ENCODE measurements around the gene TMEM114. TPM values are rescaled to one million over a fixed set of nuclear protein-coding genes. Genes with fewer than 3 reads are reported as not detected.

Gene TMEM114
- total RNA-seq, 4 donors from 2014 or later, result not detected

DNA sequence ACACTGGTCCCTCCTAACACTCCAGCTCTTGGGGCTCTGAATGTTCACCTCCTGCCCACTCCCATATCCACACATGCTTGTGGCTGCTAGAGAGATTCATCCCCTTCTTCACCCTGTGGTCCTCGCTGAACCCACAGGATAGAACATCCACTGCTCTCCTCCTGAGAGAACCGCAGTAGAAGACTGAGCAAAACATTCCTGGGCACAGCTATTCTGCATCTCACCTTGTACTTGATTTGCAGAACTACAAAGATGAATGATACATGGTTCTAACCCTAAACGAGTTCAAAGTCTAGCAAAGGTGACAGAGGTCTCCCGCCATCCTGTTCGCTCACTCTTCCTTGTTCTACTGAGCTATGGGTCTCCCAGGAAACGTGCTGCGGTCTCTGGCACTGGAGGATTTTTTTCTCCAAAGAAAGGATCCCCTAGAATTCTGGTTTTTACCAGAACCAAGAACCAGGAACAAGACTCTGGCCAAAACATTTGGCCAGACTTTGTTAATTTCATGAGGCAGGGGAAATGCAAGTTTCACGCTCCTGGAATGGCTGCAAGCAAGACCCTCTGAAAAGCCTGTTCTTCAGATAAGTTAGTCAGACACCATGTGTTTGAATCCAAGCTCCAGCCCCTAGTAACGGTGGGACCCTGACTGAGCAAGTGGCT, 39.5 kb downstream of the TMEM114 start:
- H3K4me1 ChIP-seq, result no peaks in the 10 kb centered on the region
- 62 to 74% methylated on average over 9 of the region's 9 CpGs for WGBS, 2 donors
- no peak overlapping the region for H3K27ac ChIP-seq
- no peak for TF ChIP-seq POLR2A (IDR thresholded peaks at IDR 0.05)
- TF ChIP-seq, protein P1, sequence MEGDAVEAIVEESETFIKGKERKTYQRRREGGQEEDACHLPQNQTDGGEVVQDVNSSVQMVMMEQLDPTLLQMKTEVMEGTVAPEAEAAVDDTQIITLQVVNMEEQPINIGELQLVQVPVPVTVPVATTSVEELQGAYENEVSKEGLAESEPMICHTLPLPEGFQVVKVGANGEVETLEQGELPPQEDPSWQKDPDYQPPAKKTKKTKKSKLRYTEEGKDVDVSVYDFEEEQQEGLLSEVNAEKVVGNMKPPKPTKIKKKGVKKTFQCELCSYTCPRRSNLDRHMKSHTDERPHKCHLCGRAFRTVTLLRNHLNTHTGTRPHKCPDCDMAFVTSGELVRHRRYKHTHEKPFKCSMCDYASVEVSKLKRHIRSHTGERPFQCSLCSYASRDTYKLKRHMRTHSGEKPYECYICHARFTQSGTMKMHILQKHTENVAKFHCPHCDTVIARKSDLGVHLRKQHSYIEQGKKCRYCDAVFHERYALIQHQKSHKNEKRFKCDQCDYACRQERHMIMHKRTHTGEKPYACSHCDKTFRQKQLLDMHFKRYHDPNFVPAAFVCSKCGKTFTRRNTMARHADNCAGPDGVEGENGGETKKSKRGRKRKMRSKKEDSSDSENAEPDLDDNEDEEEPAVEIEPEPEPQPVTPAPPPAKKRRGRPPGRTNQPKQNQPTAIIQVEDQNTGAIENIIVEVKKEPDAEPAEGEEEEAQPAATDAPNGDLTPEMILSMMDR (IDR thresholded peaks at IDR 0.05), result no peak
- no peak for DNase-seq
- peaks cover 0 to 79% (median 0%) of the 10 kb centered on the region in 4 donors for H3K27me3 ChIP-seq
- intact Hi-C loops (cut with DNase I), result no loop called here
- H3K36me3 ChIP-seq, result no peaks in the 10 kb centered on the region
- no peak overlapping the region for H3K4me3 ChIP-seq
- H3K9me3 ChIP-seq, result no peaks in the 10 kb centered on the region

DNA sequence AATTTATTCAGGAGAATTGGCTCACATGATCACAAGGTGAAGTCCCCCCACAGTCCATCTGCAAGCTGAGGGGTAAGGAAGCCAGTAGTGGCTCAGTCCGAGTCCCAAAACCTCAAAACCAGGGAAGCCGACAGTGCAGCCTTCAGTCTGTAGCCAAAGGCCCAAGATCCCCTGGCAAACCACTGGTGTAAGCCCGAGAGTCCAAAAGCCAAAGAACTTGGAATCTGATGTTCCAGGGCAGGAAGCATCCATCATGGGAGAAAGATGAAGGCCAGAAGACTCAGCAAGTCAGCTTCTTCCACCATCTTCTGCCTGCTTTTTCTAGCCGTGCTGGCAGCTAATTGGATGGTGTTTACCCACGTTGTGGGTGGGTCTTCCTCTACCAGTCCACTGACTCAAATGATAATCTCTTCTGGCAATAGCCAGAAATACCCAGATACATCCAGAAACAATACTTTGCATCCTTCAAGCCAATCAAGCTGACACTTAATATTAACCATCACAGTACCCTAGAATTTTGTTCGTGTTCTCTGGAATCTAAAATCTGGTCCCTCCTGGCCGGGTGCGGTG, 40.4 kb downstream of the TMEM114 start:
- intact Hi-C loops (cut with DNase I), result no loop called here
- WGBS, 2 donors, result 56 to 73% methylated on average over 7 to 8 of the region's 8 CpGs
- Histone ChIP-seq H3K4me3 (no peak overlapping the region), H3K4me1 (no peaks in the 10 kb centered on the region), H3K36me3 (no peaks in the 10 kb centered on the region), H3K27ac (no peak overlapping the region), H3K27me3 (peaks cover 0 to 76% (median 0%) of the 10 kb centered on the region in 4 donors), H3K9me3 (no peaks in the 10 kb centered on the region)
- TF ChIP-seq, protein P1 (IDR thresholded peaks at IDR 0.05), result no peak
- TF ChIP-seq POLR2A (IDR thresholded peaks at IDR 0.05), result no peak
- no peak for DNase-seq

DNA sequence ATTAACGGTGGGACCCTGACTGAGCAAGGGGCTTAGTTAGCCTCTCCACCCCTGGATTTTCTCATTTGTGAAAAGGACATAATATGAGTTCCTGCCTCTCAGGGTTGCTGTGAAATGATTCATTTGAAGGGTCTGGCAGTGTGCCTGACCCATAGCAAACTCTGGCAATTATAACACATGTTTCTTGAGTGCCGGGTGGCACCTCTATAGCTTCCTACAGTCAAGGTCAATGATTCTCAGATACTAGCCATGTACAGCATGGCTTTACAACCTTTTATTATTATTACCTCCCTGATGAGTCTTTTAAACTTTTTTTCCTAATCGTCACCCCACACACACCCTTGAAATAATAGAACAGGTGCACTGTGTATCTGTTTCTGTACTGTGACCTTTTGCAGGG, 42.1 kb downstream of the TMEM114 start:
- Histone ChIP-seq H3K27ac (no peak overlapping the region), H3K27me3 (peaks cover 0 to 65% (median 0%) of the 10 kb centered on the region in 4 donors), H3K9me3 (no peaks in the 10 kb centered on the region), H3K36me3 (no peaks in the 10 kb centered on the region), H3K4me3 (no peak overlapping the region), H3K4me1 (no peaks in the 10 kb centered on the region)
- WGBS, 2 donors, result 57 to 58% methylated on average over 3 of the region's 3 CpGs
- TF ChIP-seq, protein P1 (IDR thresholded peaks at IDR 0.05), result no peak
- no peak for TF ChIP-seq POLR2A (IDR thresholded peaks at IDR 0.05)
- no peak for DNase-seq
- intact Hi-C loops (cut with DNase I), result no loop called here

DNA sequence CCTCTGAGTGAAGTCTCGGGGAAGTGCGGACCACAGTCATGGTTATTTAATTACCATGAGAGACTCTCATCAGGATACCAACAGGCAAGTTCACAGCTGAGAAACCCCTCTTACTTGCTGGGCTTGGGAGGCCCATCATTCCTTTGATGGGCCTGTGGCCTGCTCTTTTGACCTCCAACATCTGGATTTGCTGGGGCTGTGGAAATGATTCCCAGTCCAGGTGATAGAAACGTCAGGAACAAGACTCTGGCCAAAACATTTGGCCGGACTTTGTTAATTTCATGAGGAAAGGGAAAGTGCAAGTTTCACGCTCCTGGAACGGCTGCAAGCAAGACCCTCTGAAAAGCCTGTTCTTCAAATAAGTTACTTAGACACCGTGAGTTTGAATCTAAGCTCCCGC, 42.5 kb downstream of the TMEM114 start:
- H3K36me3 ChIP-seq, result no peaks in the 10 kb centered on the region
- H3K9me3 ChIP-seq, result no peaks in the 10 kb centered on the region
- 60 to 75% methylated on average over 3 to 6 of the region's 8 CpGs for WGBS, 2 donors
- no peak overlapping the region for H3K27ac ChIP-seq
- intact Hi-C loops (cut with DNase I), result no loop called here
- H3K4me1 ChIP-seq, result no peaks in the 10 kb centered on the region
- DNase-seq, result no peak
- peaks cover 0 to 61% (median 0%) of the 10 kb centered on the region in 4 donors for H3K27me3 ChIP-seq
- no peak overlapping the region for H3K4me3 ChIP-seq
- TF ChIP-seq, protein P1 (IDR thresholded peaks at IDR 0.05), result no peak
- TF ChIP-seq POLR2A (IDR thresholded peaks at IDR 0.05), result no peak

- Histone ChIP-seq H3K4me1 (no peaks in the 10 kb centered on the region), H3K27ac (no peak overlapping the region), H3K36me3 (no peaks in the 10 kb centered on the region), H3K9me3 (no peaks in the 10 kb centered on the region), H3K27me3 (peaks cover 0 to 43% (median 0%) of the 10 kb centered on the region in 4 donors), H3K4me3 (no peak overlapping the region)
- no peak for DNase-seq
- 69 to 70% methylated on average over 5 of the region's 5 CpGs for WGBS, 2 donors
- TF ChIP-seq, protein P1 (IDR thresholded peaks at IDR 0.05), result no peak
- TF ChIP-seq POLR2A (IDR thresholded peaks at IDR 0.05), result no peak
- intact Hi-C loops (cut with DNase I), result no loop called here
Observed at GRCh38 chr16:8544406-8544805, 45.9 kb downstream of the TMEM114 start.
